HG03558 (cell line): ENCODE measurements around the gene PBX3.

Experiments used
- ATAC-seq: cut with Tn5 transposase; IDR thresholded peaks from one replicate; pipeline ENCODE4 v1.9.1; 2021; ENCODE audit warnings: moderate number of reproducible peaks; ENCODE audit not compliant: unreplicated experiment; ENCODE audit errors: extremely low read depth

The PBX3 gene

GRCh38 chr9:125987420-125987819, 240.2 kb downstream of the PBX3 start:
- no peak for ATAC-seq

- no peak for ATAC-seq
Measured at GRCh38 chr9:125988479-125989050, 241.4 kb downstream of the PBX3 start.

DNA sequence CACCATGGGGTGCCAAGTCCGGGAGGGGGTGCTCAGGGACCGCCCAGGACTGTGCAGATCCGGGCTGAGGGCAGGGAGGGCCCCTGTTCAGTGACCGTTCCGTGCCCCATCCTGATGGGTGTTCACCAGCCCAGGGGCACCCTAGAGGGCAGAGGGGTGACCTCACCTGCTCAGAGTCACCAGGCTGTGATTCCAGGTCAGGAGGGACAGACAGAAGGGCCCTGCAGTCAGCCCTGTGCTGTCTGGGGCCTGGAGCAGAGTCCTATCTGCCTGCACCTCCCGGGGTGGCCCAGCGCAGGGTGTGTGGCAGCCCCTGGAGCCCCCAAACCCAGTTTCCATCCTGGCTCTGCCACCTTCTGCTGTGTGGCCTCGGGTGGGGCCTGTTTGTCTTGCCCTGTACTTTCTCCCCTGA, 241.9 kb downstream of the PBX3 start:
- no peak for ATAC-seq

DNA sequence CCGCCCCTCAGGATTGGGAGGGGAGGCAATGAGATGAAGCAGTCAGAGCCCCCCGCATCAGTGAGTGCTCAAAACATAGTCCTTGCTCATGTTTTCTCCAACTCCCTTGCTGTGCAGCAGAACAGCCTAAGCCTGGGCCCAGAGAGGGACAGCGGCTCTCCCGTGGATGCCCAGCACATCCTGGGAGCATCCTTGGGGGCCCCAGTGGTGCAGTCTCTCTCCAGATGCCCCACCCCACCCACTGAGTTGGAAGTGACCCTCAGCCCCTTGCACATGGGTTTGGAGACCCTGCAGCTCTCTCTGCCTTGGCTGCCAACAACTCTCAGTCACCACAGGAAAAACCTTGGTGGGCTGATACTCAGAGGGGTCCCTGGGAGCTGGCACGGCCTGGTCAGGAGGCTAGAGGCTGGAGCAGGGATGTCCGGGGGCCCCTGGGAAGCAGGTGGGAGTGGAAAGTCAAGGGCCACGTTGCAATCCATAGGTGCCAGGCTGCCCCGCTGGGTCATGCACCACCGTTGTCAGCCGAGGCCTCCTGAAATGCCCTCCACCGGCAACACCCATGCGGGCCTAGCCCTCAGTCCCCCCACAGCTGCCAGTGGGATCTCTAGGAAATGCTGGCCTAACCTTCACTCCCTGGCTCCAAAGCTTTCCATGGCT, 242.5 kb downstream of the PBX3 start:
- ATAC-seq, result no peak

GRCh38 chr9:125990186-125990792, 243.1 kb downstream of the PBX3 start:
- ATAC-seq, result no peak

DNA sequence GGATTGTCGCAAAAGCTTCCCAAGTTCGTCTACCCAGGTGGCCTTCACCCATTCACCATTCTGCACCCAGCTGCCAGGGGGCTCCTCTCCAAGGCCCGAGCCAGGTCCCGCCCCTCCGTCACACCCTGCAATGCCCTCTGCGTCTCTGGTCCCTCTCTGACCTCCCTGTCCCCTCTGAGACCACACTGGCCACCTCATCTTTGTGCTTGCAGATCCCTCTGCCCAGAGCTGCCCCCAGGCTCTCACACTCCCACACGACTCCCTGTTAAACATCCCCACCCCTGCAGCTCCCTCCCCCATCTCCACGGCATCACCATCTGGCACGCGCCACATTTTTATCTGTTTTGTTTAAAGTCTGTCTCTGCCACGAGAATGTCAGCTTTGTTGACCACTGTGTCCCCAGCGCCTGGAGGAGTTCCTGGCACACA, 243.6 kb downstream of the PBX3 start:
- no peak for ATAC-seq

GRCh38 chr9:125991886-125992529, 244.8 kb downstream of the PBX3 start:
- ATAC-seq, result no peak

DNA sequence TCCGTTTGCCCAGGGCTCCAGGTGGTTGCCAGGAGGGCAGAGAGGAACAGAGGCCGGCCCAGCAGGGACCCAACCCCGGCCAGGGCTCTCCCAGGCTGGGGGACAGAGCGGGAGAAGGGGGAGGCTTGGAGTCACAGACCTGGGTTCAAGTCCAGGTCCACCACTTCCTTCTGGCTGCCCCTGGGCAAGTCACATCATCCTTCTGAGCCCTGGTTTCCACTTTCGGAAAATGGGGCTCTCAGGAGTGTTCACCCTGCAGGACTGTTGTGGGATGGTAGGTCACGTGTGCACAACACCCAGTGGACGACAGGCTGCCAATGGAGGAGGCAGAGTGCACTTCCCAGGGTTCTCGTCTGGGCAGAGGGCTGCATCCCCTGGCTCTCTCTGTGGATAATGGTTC, 245.4 kb downstream of the PBX3 start:
- ATAC-seq, result no peak

DNA sequence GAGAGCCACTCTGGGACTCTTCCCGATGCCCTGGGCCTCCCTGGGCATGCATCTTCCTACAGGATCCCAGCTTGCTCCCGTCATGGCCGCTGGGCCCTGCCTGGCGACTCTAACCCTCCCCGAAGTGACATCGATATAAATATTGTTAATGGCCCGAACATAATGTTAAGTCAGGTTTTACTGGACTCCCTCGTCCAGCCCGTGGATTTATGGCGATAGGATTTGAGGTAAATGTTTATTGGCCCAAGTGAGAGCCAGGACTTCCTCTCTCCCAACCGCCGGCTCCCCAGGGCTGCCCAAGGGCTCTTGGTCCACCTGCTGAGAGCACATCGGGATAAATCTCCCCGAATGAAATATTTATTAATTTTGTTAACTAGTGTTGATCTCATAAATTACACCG, 246.3 kb downstream of the PBX3 start:
- ATAC-seq, result no peak

GRCh38 chr9:125994066-125994943, 247.1 kb downstream of the PBX3 start:
- ATAC-seq, result no peak

GRCh38 chr9:125995006-125995405, 247.8 kb downstream of the PBX3 start:
- ATAC-seq, result no peak

DNA sequence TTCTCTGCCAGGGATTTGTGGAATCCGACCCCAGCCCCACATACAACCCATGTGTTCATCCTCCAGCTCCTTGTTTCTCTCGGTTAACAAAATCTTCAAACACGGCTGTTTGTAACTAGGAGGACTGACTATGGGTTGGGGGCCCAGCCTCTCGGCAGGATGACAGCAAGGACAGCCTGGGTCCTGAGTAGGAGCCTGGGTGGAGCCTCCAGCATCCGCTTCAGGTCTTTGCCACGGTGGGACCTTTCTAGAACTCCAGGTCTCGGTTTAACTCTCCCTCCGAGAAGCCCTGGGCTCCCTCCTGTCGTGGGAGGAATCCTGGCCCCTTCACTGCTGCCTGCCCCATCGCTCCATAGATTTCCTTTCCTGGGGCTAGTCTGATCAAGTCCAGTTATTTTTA, 248.5 kb downstream of the PBX3 start:
- no peak for ATAC-seq

GRCh38 chr9:125996791-125997190, 249.6 kb downstream of the PBX3 start:
- no peak for ATAC-seq

DNA sequence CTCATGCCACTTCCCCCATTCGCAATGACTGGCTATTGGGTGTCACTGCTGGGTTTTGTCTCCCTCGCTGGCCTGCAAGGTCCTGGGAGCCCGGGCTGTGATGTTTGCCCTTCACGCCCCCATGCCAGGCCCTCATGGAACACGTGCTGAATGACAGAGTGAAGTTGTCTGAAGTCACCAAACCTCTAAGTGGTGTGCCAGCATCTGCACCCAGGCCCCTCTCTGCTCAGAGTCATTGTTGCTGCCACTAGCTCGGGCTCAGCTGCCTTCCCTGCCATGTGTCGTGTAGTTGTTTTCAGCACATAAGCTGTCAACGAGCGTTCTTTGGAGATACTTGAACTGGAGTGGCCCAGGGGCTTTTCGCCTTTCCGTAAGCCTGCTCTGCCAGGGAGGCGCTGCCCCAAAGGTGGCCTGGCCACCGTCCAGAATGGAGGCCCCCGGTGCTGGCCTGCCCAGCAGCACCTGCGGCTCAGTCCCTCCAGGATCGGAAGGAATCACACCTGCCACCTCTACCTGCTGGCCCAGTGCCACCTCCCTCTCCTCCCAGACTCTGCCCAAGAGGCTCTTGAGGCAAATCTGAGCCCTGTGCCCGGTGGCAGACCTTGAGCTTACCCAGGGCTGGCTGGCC, 250.1 kb downstream of the PBX3 start:
- ATAC-seq, result no peak

GRCh38 chr9:125998837-125999503, 251.8 kb downstream of the PBX3 start:
- no peak for ATAC-seq

DNA sequence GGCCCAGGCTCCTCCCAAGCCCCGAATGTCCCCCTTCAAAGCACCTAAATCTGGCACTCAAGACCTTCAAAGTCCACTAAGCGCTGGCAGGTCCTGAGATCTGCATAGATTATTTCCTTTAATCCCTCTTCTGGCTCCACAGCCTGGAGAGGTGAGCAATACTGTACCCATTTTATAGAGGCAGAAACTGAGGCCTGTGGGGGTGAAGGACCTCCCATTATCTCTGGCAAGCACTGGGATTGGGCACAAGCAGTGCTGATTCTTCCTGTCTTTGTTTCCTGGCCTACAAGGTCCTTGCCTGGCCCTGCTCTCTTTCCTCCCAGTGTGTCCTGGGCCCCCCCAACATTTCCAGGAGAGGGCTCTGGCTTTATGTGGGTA, 252.3 kb downstream of the PBX3 start:
- ATAC-seq, result no peak

- no peak for ATAC-seq
Measured at GRCh38 chr9:126000256-126000655, 253.1 kb downstream of the PBX3 start.

GRCh38 chr9:126000731-126001580, 253.8 kb downstream of the PBX3 start:
- no peak for ATAC-seq
